ENCODE results near the gene AKAP13. TPM values are rescaled to one million over a fixed set of nuclear protein-coding genes. Genes with fewer than 3 reads are reported as not detected.

Gene AKAP13
- polyA plus RNA-seq, 1 of the 3 experiments (the other 2 are of a cell fraction), result 8.4 TPM

DNA sequence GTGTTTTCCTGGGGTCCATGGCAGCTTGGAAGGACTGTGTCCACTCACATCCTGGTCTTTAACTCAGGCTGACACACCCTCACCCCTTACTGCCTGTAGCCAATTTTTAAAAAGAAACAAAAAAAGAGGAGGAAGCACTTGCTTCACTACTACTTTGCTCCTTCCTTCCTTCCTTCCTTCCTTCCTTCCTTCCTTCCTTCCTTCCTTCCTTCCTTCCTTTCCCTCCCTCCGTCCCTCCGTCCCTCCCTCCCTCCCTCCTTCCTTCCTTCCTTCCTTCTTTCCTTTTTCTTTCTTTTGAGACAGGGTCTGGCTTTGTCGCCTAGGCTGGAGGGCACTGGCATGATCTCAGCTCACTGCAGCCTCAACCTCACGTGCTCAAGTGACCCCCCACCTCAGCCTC lies 25.5 kb upstream of the AKAP13 start:
- Histone ChIP-seq H3F3A (replicated peaks; ENCODE audit: insufficient read depth) (peaks cover 16% of the 10 kb centered on the region), H4K20me1 (ENCODE audit: insufficient read depth) (peaks cover 4% of the 10 kb centered on the region), H3K27ac (ENCODE audit: low read depth in 2 of 2, low read length in 1 of 2) (peak overlapping the region in 1 of 2 experiments; percentile 52; a peak in 1 of 4 replicates), H3K9ac (no peak overlapping the region), H3K9me3 (no peaks in the 10 kb centered on the region), H3K79me2 (ENCODE audit: insufficient read depth) (no peaks in the 10 kb centered on the region), H3K4me1 (ENCODE audit: control insufficient read depth in 1 of 2, insufficient read depth in 2 of 2, low read depth in 1 of 2, low read length in 1 of 2) (peaks cover 2 to 19% of the 10 kb centered on the region in 2 experiments; a peak in 2 of 4 replicates), H3K9me2 (no peaks in the 10 kb centered on the region), H3K27me3 (ENCODE audit: insufficient read depth) (no peaks in the 10 kb centered on the region), H2AFZ (ENCODE audit: low read depth) (no peak overlapping the region), H3K4me2 (peak overlapping the region; percentile 45; the same call in 1 of the 2 replicates), H3K36me3 (replicated peaks in 1 of 2; ENCODE audit: control insufficient read depth in 1 of 2, insufficient read depth in 2 of 2, low read length in 1 of 2) (no peaks in the 10 kb centered on the region), H3K4me3 (ENCODE audit: low read depth in 2 of 2, low read length in 1 of 2) (no peak overlapping the region)
- ChIA-PET POLR2A (no interaction called here), CTCF (no interaction called here)
- WGBS (ENCODE audit: low lambda C conversion rate), result 90% methylated on average over 4 of the region's 4 CpGs
- no peak for TF ChIP-seq GATA2 (CRISPR knock-in tag; IDR thresholded peaks at IDR 0.05)
- TF ChIP-seq, protein P1, sequence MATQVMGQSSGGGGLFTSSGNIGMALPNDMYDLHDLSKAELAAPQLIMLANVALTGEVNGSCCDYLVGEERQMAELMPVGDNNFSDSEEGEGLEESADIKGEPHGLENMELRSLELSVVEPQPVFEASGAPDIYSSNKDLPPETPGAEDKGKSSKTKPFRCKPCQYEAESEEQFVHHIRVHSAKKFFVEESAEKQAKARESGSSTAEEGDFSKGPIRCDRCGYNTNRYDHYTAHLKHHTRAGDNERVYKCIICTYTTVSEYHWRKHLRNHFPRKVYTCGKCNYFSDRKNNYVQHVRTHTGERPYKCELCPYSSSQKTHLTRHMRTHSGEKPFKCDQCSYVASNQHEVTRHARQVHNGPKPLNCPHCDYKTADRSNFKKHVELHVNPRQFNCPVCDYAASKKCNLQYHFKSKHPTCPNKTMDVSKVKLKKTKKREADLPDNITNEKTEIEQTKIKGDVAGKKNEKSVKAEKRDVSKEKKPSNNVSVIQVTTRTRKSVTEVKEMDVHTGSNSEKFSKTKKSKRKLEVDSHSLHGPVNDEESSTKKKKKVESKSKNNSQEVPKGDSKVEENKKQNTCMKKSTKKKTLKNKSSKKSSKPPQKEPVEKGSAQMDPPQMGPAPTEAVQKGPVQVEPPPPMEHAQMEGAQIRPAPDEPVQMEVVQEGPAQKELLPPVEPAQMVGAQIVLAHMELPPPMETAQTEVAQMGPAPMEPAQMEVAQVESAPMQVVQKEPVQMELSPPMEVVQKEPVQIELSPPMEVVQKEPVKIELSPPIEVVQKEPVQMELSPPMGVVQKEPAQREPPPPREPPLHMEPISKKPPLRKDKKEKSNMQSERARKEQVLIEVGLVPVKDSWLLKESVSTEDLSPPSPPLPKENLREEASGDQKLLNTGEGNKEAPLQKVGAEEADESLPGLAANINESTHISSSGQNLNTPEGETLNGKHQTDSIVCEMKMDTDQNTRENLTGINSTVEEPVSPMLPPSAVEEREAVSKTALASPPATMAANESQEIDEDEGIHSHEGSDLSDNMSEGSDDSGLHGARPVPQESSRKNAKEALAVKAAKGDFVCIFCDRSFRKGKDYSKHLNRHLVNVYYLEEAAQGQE (IDR thresholded peaks at IDR 0.05; ENCODE audit: low read depth, low read length), result no peak
- no peak for TF ChIP-seq SIN3A (IDR thresholded peaks at IDR 0.05; ENCODE audit: borderline replicate concordance, low read depth, low read length)
- TF ChIP-seq MXI1 (IDR thresholded peaks at IDR 0.05; ENCODE audit: low read depth, low read length), result no peak
- TF ChIP-seq GABPA (IDR thresholded peaks at IDR 0.05; ENCODE audit: low read depth), result no peak
- no peak for TF ChIP-seq POLR2AphosphoS5 (IDR thresholded peaks at IDR 0.05; ENCODE audit: low read depth, low read length)
- no peak for TF ChIP-seq CHD2 (IDR thresholded peaks at IDR 0.05; ENCODE audit: low read length, partially characterized antibody)
- TF ChIP-seq EZH2phosphoT487 (IDR thresholded peaks at IDR 0.05; ENCODE audit: borderline replicate concordance, low read depth), result no peak
- TF ChIP-seq YY1 (IDR thresholded peaks at IDR 0.05; ENCODE audit: low read depth), result no peak
- no peak for TF ChIP-seq EP300 (IDR thresholded peaks at IDR 0.05; ENCODE audit: borderline replicate concordance in 1 of 2, low read depth in 1 of 2, low read length in 1 of 2)
- no peak for TF ChIP-seq RFX5 (IDR thresholded peaks at IDR 0.05; ENCODE audit: low read length)
- no peak for TF ChIP-seq RXRA (IDR thresholded peaks at IDR 0.05; ENCODE audit: borderline replicate concordance, low read depth)
- no peak for TF ChIP-seq NFIC (IDR thresholded peaks at IDR 0.05; ENCODE audit: borderline replicate concordance)
- no peak for TF ChIP-seq RCOR1 (IDR thresholded peaks at IDR 0.05; ENCODE audit: low read length)
- TF ChIP-seq, protein P2, sequence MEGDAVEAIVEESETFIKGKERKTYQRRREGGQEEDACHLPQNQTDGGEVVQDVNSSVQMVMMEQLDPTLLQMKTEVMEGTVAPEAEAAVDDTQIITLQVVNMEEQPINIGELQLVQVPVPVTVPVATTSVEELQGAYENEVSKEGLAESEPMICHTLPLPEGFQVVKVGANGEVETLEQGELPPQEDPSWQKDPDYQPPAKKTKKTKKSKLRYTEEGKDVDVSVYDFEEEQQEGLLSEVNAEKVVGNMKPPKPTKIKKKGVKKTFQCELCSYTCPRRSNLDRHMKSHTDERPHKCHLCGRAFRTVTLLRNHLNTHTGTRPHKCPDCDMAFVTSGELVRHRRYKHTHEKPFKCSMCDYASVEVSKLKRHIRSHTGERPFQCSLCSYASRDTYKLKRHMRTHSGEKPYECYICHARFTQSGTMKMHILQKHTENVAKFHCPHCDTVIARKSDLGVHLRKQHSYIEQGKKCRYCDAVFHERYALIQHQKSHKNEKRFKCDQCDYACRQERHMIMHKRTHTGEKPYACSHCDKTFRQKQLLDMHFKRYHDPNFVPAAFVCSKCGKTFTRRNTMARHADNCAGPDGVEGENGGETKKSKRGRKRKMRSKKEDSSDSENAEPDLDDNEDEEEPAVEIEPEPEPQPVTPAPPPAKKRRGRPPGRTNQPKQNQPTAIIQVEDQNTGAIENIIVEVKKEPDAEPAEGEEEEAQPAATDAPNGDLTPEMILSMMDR (IDR thresholded peaks at IDR 0.05), result no peak
- TF ChIP-seq, protein P3, sequence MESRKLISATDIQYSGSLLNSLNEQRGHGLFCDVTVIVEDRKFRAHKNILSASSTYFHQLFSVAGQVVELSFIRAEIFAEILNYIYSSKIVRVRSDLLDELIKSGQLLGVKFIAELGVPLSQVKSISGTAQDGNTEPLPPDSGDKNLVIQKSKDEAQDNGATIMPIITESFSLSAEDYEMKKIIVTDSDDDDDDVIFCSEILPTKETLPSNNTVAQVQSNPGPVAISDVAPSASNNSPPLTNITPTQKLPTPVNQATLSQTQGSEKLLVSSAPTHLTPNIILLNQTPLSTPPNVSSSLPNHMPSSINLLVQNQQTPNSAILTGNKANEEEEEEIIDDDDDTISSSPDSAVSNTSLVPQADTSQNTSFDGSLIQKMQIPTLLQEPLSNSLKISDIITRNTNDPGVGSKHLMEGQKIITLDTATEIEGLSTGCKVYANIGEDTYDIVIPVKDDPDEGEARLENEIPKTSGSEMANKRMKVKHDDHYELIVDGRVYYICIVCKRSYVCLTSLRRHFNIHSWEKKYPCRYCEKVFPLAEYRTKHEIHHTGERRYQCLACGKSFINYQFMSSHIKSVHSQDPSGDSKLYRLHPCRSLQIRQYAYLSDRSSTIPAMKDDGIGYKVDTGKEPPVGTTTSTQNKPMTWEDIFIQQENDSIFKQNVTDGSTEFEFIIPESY (IDR thresholded peaks at IDR 0.05; ENCODE audit: borderline replicate concordance, low read depth), result no peak
- TF ChIP-seq FOXJ3 (CRISPR knock-in tag; IDR thresholded peaks at IDR 0.05), result no peak
- no peak for TF ChIP-seq NRF1 (IDR thresholded peaks at IDR 0.05; ENCODE audit: low read depth, low read length)
- no peak for TF ChIP-seq FOSL2 (IDR thresholded peaks at IDR 0.05; ENCODE audit: borderline replicate concordance, low read depth)
- TF ChIP-seq, protein P4, sequence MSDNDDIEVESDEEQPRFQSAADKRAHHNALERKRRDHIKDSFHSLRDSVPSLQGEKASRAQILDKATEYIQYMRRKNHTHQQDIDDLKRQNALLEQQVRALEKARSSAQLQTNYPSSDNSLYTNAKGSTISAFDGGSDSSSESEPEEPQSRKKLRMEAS (IDR thresholded peaks at IDR 0.05; ENCODE audit: low read depth), result no peak
- DNase-seq, result no peak

Data from SK-N-SH (cell line).